HAP-1 (cell line): ENCODE data around the gene MYO3B.

Experiments
- DNase-seq, 2 experiments: peaks; one replicate each; pipeline ENCODE4 v3.0.0-alpha.2; 2016 to 2020; ENCODE audit warnings: low spot score in 2 of 2
- H3K27me3 ChIP-seq: fragments of 250-450 bp; sonication (Bioruptor Pico); 2 replicates; pipeline ENCODE4 v1.5.1; 2020; ENCODE audit warnings: low read depth, mild to moderate bottlenecking, moderate library complexity
- H3K36me3 ChIP-seq: fragments of 250-450 bp; sonication (Bioruptor Pico); replicated peaks from 2 replicates; pipeline ENCODE4 v1.5.1; 2020; ENCODE audit warnings: mild to moderate bottlenecking
- H3K4me1 ChIP-seq: fragments of 250-450 bp; sonication (Bioruptor Pico); 2 replicates; pipeline ENCODE4 v1.5.1; 2020; ENCODE audit warnings: mild to moderate bottlenecking
- H3K4me3 ChIP-seq: fragments of 250-450 bp; sonication (Bioruptor Pico); 2 replicates; pipeline ENCODE4 v1.5.1; 2020; ENCODE audit warnings: mild to moderate bottlenecking, moderate library complexity
- H3K9me3 ChIP-seq: fragments of 250-450 bp; sonication (Bioruptor Pico); 2 replicates; pipeline ENCODE4 v1.5.1; 2020; ENCODE audit warnings: mild to moderate bottlenecking, moderate library complexity
- in situ Hi-C: fragments of 300-500 bp; cut with MboI; formaldehyde crosslinking; loops from 3 replicates; pipeline ENCODE4 v1.14.3; 2020; ENCODE audit warnings: low sequenced_read_pairs, inconsistent platforms, mixed read lengths

MYO3B gene

GRCh38 chr2:170434900-170435621, 257.1 kb downstream of the MYO3B start:
- Histone ChIP-seq H3K4me3 (no peak overlapping the region), H3K27me3 (peaks cover 24% of the 10 kb centered on the region), H3K9me3 (no peaks in the 10 kb centered on the region), H3K36me3 (no peaks in the 10 kb centered on the region), H3K4me1 (peaks cover 15% of the 10 kb centered on the region)
- no peak for DNase-seq
- in situ Hi-C loops = no loop called here

- H3K9me3 ChIP-seq = no peaks in the 10 kb centered on the region
- no peak overlapping the region for H3K4me3 ChIP-seq
- DNase-seq = peak; percentile 54 to 77
- H3K36me3 ChIP-seq = no peaks in the 10 kb centered on the region
- peaks cover 24% of the 10 kb centered on the region for H3K27me3 ChIP-seq
- in situ Hi-C loops = no loop called here
- H3K4me1 ChIP-seq = peaks cover 15% of the 10 kb centered on the region
These were observed 258.4 kb downstream of the MYO3B start for GRCh38 chr2:170436077-170436943.

DNA sequence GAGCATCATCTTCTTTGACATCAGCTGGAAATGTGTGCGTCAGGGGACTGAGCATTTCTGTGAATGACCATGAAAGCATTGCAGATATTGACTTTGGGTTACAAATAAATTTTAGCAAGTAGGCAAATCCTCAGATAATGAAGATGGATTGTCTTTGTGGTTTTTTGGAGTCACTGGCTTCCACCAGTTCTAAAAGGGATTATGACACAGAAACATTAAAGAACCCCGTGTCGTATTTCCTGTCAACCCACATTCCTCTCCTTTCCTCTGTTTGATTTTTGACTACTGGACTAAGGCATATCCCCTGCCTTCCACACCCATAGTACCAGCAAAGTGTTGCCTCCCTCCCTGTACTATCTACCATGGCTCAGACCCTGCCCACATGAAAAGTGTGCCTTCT, 268.1 kb downstream of the MYO3B start:
- H3K4me3 ChIP-seq = no peak overlapping the region
- no peaks in the 10 kb centered on the region for H3K36me3 ChIP-seq
- in situ Hi-C loops = no loop called here
- H3K27me3 ChIP-seq = no peaks in the 10 kb centered on the region
- H3K4me1 ChIP-seq = no peaks in the 10 kb centered on the region
- peak in 1 of 2 experiments; percentile 3 for DNase-seq
- no peaks in the 10 kb centered on the region for H3K9me3 ChIP-seq

GRCh38 chr2:170449034-170449433, 271.1 kb downstream of the MYO3B start:
- H3K27me3 ChIP-seq = no peaks in the 10 kb centered on the region
- in situ Hi-C loops = no loop called here
- no peak overlapping the region for H3K4me3 ChIP-seq
- no peaks in the 10 kb centered on the region for H3K9me3 ChIP-seq
- no peaks in the 10 kb centered on the region for H3K36me3 ChIP-seq
- H3K4me1 ChIP-seq = no peaks in the 10 kb centered on the region
- DNase-seq = no peak

GRCh38 chr2:170454471-170455372, 276.8 kb downstream of the MYO3B start:
- Histone ChIP-seq H3K4me1 (no peaks in the 10 kb centered on the region), H3K4me3 (no peak overlapping the region), H3K9me3 (no peaks in the 10 kb centered on the region), H3K36me3 (no peaks in the 10 kb centered on the region), H3K27me3 (0 out of 2 replicates have a peak, but pooled peaks cover 4% of the 10 kb centered on the region)
- in situ Hi-C loops = no loop called here
- DNase-seq = no peak

GRCh38 chr2:170455617-170456426, 277.9 kb downstream of the MYO3B start:
- H3K27me3 ChIP-seq = 0 out of 2 replicates have a peak, but pooled peaks cover 4% of the 10 kb centered on the region
- H3K4me3 ChIP-seq = no peak overlapping the region
- H3K9me3 ChIP-seq = no peaks in the 10 kb centered on the region
- in situ Hi-C loops = no loop called here
- no peaks in the 10 kb centered on the region for H3K4me1 ChIP-seq
- no peaks in the 10 kb centered on the region for H3K36me3 ChIP-seq
- no peak for DNase-seq

- no peak for DNase-seq
- Histone ChIP-seq H3K36me3 (no peaks in the 10 kb centered on the region), H3K9me3 (no peaks in the 10 kb centered on the region), H3K27me3 (0 out of 2 replicates have a peak, but pooled peaks cover 4% of the 10 kb centered on the region), H3K4me1 (no peaks in the 10 kb centered on the region), H3K4me3 (no peak overlapping the region)
- in situ Hi-C loops = no loop called here
These were observed 279.0 kb downstream of the MYO3B start for GRCh38 chr2:170456914-170457313.

- no peak for DNase-seq
- in situ Hi-C loops = no loop called here
- Histone ChIP-seq H3K9me3 (no peaks in the 10 kb centered on the region), H3K36me3 (no peaks in the 10 kb centered on the region), H3K27me3 (0 out of 2 replicates have a peak, but pooled peaks cover 4% of the 10 kb centered on the region), H3K4me1 (no peaks in the 10 kb centered on the region), H3K4me3 (no peak overlapping the region)
These were observed 279.8 kb downstream of the MYO3B start for GRCh38 chr2:170457742-170458141.

GRCh38 chr2:170461889-170462288, 283.9 kb downstream of the MYO3B start:
- DNase-seq = no peak
- no peaks in the 10 kb centered on the region for H3K36me3 ChIP-seq
- in situ Hi-C loops = no loop called here
- H3K9me3 ChIP-seq = no peaks in the 10 kb centered on the region
- no peak overlapping the region for H3K4me3 ChIP-seq
- no peaks in the 10 kb centered on the region for H3K4me1 ChIP-seq
- no peaks in the 10 kb centered on the region for H3K27me3 ChIP-seq

- in situ Hi-C loops = no loop called here
- H3K27me3 ChIP-seq = no peaks in the 10 kb centered on the region
- no peaks in the 10 kb centered on the region for H3K36me3 ChIP-seq
- H3K9me3 ChIP-seq = no peaks in the 10 kb centered on the region
- no peak for DNase-seq
- no peaks in the 10 kb centered on the region for H3K4me1 ChIP-seq
- H3K4me3 ChIP-seq = no peak overlapping the region
These were observed 284.7 kb downstream of the MYO3B start for GRCh38 chr2:170462433-170463205.

- no peaks in the 10 kb centered on the region for H3K36me3 ChIP-seq
- no peaks in the 10 kb centered on the region for H3K9me3 ChIP-seq
- no peak overlapping the region for H3K4me3 ChIP-seq
- H3K4me1 ChIP-seq = no peaks in the 10 kb centered on the region
- in situ Hi-C loops = no loop called here
- DNase-seq = no peak
- H3K27me3 ChIP-seq = no peaks in the 10 kb centered on the region
These were observed 285.2 kb downstream of the MYO3B start for GRCh38 chr2:170463206-170463537.

GRCh38 chr2:170464268-170464667, 286.3 kb downstream of the MYO3B start:
- no peaks in the 10 kb centered on the region for H3K9me3 ChIP-seq
- DNase-seq = no peak
- no peaks in the 10 kb centered on the region for H3K4me1 ChIP-seq
- H3K36me3 ChIP-seq = no peaks in the 10 kb centered on the region
- no peak overlapping the region for H3K4me3 ChIP-seq
- no peaks in the 10 kb centered on the region for H3K27me3 ChIP-seq
- in situ Hi-C loops = no loop called here
